HG03565 (cell line): Measurements from ENCODE around the gene MAGEA12.
"Not testable (repeated sequence)": the region's sequence is repeated elsewhere in the genome, so short reads cannot be mapped to it uniquely, and the experiment has no call there.

Experiments
- ATAC-seq: cut with Tn5 transposase; IDR thresholded peaks from one replicate; pipeline ENCODE4 v1.9.1; 2021; ENCODE audit warnings: mild to moderate bottlenecking, moderate library complexity; ENCODE audit not compliant: unreplicated experiment

The MAGEA12 gene, protein sequence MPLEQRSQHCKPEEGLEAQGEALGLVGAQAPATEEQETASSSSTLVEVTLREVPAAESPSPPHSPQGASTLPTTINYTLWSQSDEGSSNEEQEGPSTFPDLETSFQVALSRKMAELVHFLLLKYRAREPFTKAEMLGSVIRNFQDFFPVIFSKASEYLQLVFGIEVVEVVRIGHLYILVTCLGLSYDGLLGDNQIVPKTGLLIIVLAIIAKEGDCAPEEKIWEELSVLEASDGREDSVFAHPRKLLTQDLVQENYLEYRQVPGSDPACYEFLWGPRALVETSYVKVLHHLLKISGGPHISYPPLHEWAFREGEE

GRCh38 chrX:152733261-152733975, at the start of gene MAGEA12, which contains the start of gene CSAG1:
MAGEA12 (plus strand) TSS chrX:152733757; CDS start chrX:152736162, 2,405 bp downstream.
CSAG1 (minus strand) TSS chrX:152733721; CDS start chrX:152732460, 1,261 bp downstream.
- no peak for ATAC-seq

GRCh38 chrX:152697952-152698931, 35.3 kb upstream of the MAGEA12 start, which contains the start of gene MAGEA3:
MAGEA3 (plus strand) TSS chrX:152698794; CDS start chrX:152700833, 2,039 bp downstream.
- ATAC-seq, result not testable (repeated sequence)

- not testable (repeated sequence) for ATAC-seq
Measured at GRCh38 chrX:152700390-152700789, 33.2 kb upstream of the MAGEA12 start.

DNA sequence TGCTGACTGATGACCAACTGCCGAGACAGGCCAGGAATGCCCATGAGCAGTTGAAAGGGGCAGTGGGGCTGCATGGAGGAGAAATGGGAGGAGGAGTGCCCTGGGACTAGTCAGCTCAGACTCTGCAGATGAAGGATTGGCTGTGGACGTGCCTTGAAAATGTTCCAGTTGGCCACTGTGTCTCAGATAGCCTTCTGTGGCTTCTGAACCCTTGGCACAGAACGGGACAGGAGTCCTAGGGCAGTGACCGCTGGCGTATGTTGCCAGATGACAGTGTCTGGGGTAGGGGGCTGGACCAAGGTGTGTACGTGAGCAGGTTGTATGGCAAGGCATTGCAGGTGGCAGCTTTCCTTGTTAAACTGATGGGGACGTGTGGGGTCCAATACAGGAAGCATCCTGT, 27.1 kb upstream of the MAGEA12 start:
- not testable (repeated sequence) for ATAC-seq

DNA sequence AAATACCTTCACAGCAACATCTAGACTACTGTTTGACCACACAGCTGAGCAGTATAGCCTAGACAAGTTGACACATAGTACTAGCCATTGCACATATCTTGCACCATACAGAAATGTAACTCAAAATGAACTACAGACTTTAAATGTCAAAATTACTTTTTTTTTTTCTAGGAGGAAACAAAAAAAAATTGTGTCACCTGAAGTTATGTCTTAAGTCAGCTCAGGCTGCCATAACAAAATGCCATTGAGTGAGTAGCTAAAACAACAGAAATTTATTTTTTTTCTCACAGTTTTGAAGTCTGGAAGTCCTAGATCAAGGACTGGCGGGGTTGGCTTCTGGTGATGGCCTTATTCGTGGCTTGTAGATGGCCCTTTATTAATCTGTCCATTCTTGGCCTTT, 24.4 kb upstream of the MAGEA12 start, which contains the start of gene CSAG2:
TSS of gene CSAG2 (minus strand) at position 101 of the 400 bp plus-strand sequence. CDS start 161 bp downstream, outside the sequence.
- not testable (repeated sequence) for ATAC-seq

DNA sequence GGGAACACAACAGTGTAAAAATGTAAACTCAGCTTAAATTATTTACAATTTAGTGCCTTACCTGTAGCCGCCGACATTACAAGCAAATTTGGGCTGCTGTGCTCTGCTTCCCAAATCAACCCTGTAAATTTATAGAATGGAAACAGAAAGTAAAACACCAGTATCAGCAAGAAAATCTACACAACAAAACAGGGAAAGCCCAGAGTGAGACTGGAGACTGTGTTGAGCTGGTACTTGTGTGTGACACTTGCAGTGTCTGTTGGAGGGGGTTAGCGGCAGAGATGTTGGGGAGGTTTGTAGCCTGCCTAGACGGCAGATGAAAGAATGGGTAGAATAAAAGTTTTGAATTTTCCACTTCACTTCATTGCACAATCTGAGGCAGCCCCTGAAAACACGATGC, 20.4 kb upstream of the MAGEA12 start:
- not testable (repeated sequence) for ATAC-seq

DNA sequence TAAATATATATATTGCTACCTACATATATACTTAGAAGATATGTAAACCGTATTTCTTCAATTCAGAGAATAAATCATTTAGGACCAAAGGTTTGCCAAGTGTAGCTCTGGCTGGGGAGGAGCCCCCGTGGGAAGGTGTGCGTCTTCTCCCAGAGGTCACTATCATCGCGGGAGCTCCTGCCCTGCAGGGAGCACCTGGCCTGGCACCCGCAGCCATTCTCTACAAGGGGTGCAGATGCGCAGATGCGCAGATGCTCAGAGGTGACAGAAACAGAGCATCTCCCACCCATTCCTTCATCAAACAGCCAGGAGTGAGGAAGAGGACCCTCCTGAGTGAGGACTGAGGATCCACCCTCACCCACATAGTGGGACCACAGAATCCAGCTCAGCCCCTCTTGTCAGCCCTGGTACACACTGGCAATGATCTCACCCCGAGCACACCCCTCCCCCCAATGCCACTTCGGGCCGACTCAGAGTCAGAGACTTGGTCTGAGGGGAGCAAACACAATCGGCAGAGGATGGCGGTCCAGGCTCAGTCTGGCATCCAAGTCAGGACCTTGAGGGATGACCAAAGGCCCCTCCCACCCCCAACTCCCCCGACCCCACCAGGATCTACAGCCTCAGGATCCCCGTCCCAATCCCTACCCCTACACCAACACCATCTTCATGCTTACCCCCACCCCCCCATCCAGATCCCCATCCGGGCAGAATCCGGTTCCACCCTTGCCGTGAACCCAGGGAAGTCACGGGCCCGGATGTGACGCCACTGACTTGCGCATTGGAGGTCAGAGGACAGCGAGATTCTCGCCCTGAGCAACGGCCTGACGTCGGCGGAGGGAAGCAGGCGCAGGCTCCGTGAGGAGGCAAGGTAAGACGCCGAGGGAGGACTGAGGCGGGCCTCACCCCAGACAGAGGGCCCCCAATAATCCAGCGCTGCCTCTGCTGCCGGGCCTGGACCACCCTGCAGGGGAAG, 19.5 kb upstream of the MAGEA12 start, which contains the start of gene MAGEA2B:
TSS of gene MAGEA2B (plus strand) at position 814 of the 973 bp plus-strand sequence. CDS start 2,479 bp downstream, outside the sequence.
- ATAC-seq, result not testable (repeated sequence)

- ATAC-seq, result no peak
Measured at GRCh38 chrX:152725409-152725808, 8.1 kb upstream of the MAGEA12 start.

DNA sequence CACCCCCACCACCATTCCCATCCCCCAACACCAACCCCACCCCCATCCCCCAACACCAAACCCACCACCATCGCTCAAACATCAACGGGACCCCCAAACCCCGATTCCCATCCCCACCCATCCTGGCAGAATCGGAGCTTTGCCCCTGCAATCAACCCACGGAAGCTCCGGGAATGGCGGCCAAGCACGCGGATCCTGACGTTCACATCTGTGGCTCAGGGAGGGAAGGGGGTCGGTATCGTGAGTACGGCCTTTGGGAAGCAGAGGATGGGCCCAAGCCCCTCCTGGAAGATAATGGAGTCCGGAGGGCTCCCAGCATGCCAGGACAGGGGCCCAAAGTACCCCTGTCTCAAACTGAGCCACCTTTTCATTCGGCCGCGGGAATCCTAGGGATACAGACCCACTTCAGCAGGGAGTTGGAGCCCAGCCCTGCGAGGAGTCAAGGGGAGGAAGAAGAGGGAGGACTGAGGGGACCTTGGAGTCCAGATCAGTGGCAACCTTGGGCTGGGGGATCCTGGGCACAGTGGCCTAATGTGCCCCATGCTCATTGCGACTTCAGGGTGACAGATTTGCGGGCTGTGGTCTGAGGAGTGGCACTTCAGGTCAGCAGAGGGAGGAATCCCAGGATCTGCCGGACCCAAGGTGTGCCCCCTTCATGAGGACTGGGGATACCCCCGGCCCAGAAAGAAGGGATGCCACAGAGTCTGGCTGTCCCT, 744 bp downstream of the MAGEA12 start:
- ATAC-seq, result not testable (repeated sequence)

DNA sequence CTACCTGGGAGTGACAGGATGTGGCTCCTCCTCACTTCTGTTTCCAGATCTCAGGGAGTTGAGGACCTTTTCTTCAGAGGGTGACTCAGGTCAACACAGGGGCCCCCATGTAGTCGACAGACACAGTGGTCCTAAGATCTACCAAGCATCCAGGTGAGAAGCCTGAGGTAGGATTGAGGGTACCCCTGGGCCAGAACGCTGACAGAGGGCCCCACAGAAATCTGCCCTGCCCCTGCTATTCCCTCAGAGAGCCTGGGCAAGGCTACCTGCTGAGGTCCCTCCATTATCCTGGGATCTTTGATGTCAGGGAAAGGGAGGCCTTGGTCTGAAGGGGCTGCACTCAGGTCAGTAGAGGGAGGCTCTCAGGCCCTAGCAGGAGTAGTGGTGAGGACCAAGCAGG, 1.5 kb downstream of the MAGEA12 start:
- no peak for ATAC-seq

GRCh38 chrX:152735860-152736511, 2.4 kb downstream of the MAGEA12 start:
- ATAC-seq, result no peak

- ATAC-seq, result not testable (repeated sequence)
Measured at GRCh38 chrX:152736528-152736927, 3.0 kb downstream of the MAGEA12 start.

DNA sequence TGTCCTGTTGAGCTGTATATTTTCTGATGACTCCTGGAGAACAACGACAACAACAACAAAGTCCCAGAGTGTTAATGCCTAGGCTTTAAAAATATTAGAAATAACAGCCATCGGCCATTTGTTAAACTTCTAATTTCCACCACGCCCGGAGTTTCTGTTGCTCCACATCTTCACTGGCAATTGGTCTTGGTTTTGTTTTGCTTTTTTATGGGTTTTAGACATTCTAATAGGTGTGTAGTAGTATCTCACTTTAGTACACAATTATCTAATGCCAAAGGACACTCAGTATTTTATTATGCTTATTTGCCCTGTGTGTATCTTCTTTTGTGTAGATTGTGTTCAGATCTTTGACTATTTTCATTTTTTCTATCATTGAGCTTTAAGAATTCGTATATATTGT, 5.0 kb downstream of the MAGEA12 start:
- no peak for ATAC-seq

GRCh38 chrX:152753686-152754650, 20.4 kb downstream of the MAGEA12 start, which contains the start of gene MAGEA2:
MAGEA2 (minus strand) TSS chrX:152753842; CDS start chrX:152751363, 2,479 bp downstream.
- not testable (repeated sequence) for ATAC-seq

GRCh38 chrX:152754871-152755270, 21.3 kb downstream of the MAGEA12 start:
- ATAC-seq, result not testable (repeated sequence)

GRCh38 chrX:152758918-152759317, 25.4 kb downstream of the MAGEA12 start, which contains the start of gene CSAG3:
CSAG3 (plus strand) TSS chrX:152759218.
- ATAC-seq, result not testable (repeated sequence)

DNA sequence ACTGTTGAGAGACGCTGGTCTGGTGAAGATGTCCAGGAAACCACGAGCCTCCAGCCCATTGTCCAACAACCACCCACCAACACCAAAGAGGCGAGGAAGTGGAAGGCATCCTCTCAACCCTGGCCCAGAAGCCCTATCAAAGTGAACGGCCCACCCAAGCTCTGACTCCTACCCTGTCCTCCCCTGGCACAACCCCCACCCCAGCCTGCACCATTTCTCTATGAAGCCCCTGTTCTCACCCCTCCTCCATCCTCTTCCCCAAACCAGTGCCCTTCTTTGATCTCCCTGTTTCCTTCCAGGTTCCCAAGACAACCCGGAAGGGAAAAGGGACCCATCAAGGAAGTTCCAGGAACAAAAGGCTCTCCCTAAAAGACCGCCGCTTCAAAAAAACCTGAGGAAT, 26.0 kb downstream of the MAGEA12 start:
- ATAC-seq, result not testable (repeated sequence)
